Activated T-helper 1 cell treated with anti-CD3 and anti-CD28 coated beads, Interleukin-12 subunit alpha, Interleukin-12 subunit beta, Interleukin-2, Interleukin-4 antibody, amounts not matched to agents 30 ng/mL and 10 ng/mL and 1 ng/mL, durations not matched to agents 14 hours and 24 hours and 36 hours (primary cell): ENCODE results near the gene TBX4. TPM values are rescaled to one million over a fixed set of nuclear protein-coding genes. Genes with fewer than 3 reads are reported as not detected.
A peak's percentile ranks its signal among the peaks of the same experiment; 100 is the strongest.
"Not testable (repeated sequence)": the region's sequence is repeated elsewhere in the genome, so short reads cannot be mapped to it uniquely, and the experiment has no call there.

Source experiments
- DNase-seq: peaks from one replicate; pipeline ENCODE4 v3.0.0; 2021; ENCODE audit warnings: low spot score
- H3K27ac Mint-ChIP-seq: one replicate; pipeline ENCODE4 v1.8.0; 2021; ENCODE audit warnings: mild to moderate bottlenecking, mixed read lengths
- H3K27me3 Mint-ChIP-seq: one replicate; pipeline ENCODE4 v1.8.0; 2022; ENCODE audit warnings: mild to moderate bottlenecking, moderate library complexity, mixed read lengths; ENCODE audit not compliant: insufficient read depth
- H3K36me3 Mint-ChIP-seq: one replicate; pipeline ENCODE4 v1.8.0; 2021; ENCODE audit warnings: low read depth, mixed read lengths
- H3K4me1 Mint-ChIP-seq: one replicate; pipeline ENCODE4 v1.8.0; 2021; ENCODE audit warnings: low read depth, mixed read lengths
- H3K4me3 Mint-ChIP-seq: one replicate; pipeline ENCODE4 v1.8.0; 2021; ENCODE audit warnings: mild to moderate bottlenecking, moderate library complexity, mixed read lengths
- H3K9me3 Mint-ChIP-seq: one replicate; pipeline ENCODE4 v1.8.0; 2021; ENCODE audit warnings: mixed read lengths
- intact Hi-C: fragments of 100-400 bp; cut with micrococcal nuclease; formaldehyde crosslinking; loops from one replicate; pipeline ENCODE4 v1.15.1; 2024
- total RNA-seq: library from RNA; stranded (reverse); gene quantifications from 2 replicates; pipeline ENCODE4 v1.2.3, GENCODE V29; 2022

Gene TBX4
- total RNA-seq, 1 donor from 2014 or later = not detected

GRCh38 chr17:61444075-61444474 is 8.1 kb upstream of the TBX4 start:
- intact Hi-C loops = no loop called here
- Mint-ChIP-seq H3K9me3 (peaks cover 3% of the 10 kb centered on the region), H3K27ac (no peak overlapping the region), H3K4me3 (no peak overlapping the region), H3K36me3 (no peaks in the 10 kb centered on the region), H3K27me3 (peaks cover 33% of the 10 kb centered on the region), H3K4me1 (no peaks in the 10 kb centered on the region)
- DNase-seq = no peak

GRCh38 chr17:61444831-61445230 is 7.4 kb upstream of the TBX4 start:
- Mint-ChIP-seq H3K36me3 (no peaks in the 10 kb centered on the region), H3K27me3 (peaks cover 40% of the 10 kb centered on the region), H3K9me3 (peaks cover 3% of the 10 kb centered on the region), H3K4me1 (no peaks in the 10 kb centered on the region), H3K4me3 (no peak overlapping the region), H3K27ac (no peak overlapping the region)
- no peak for DNase-seq
- intact Hi-C loops = no loop called here

GRCh38 chr17:61447358-61447757 is 4.9 kb upstream of the TBX4 start:
- H3K9me3 Mint-ChIP-seq = no peaks in the 10 kb centered on the region
- no peak for DNase-seq
- intact Hi-C loops = no loop called here

DNA sequence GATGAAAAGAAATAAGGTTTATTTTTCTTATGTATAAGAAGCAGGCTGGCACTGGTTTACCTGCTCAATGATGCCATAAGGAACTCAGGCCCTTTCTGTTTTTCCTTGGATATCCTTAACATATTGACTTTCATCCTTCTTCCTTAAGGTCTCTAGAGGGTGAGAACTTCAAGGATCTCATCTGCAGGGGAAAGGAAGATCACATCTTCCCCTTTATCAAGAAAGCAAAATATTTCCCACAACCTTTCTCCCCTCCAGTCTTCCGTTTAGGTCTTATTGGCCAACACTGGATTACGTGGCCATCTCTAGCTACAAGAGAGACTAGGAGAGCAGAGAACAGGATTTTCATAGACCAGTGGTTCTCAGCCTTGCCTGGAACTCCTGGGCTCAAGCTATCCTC is 4.2 kb upstream of the TBX4 start:
- no peaks in the 10 kb centered on the region for H3K9me3 Mint-ChIP-seq

More at GRCh38 chr17:61447358-61447757, 4.9 kb upstream of the TBX4 start:
- Mint-ChIP-seq H3K27ac (no peak overlapping the region), H3K36me3 (no peaks in the 10 kb centered on the region), H3K27me3 (peaks cover 49% of the 10 kb centered on the region), H3K4me3 (no peak overlapping the region), H3K4me1 (no peaks in the 10 kb centered on the region)

GRCh38 chr17:61449140-61449539 is 3.1 kb upstream of the TBX4 start:
- intact Hi-C loops, H3K4me3 Mint-ChIP-seq, H3K9me3 Mint-ChIP-seq, H3K27ac Mint-ChIP-seq, DNase-seq, H3K36me3 Mint-ChIP-seq, H3K4me1 Mint-ChIP-seq: not testable (repeated sequence)
- H3K27me3 Mint-ChIP-seq = peaks cover 63% of the 10 kb centered on the region

More for the DNA sequence above, 4.2 kb upstream of the TBX4 start:
- intact Hi-C loops = no loop called here
- no peak overlapping the region for H3K4me3 Mint-ChIP-seq
- no peaks in the 10 kb centered on the region for H3K4me1 Mint-ChIP-seq
- peaks cover 53% of the 10 kb centered on the region for H3K27me3 Mint-ChIP-seq
- no peaks in the 10 kb centered on the region for H3K36me3 Mint-ChIP-seq
- DNase-seq = no peak
- H3K27ac Mint-ChIP-seq = no peak overlapping the region

DNA sequence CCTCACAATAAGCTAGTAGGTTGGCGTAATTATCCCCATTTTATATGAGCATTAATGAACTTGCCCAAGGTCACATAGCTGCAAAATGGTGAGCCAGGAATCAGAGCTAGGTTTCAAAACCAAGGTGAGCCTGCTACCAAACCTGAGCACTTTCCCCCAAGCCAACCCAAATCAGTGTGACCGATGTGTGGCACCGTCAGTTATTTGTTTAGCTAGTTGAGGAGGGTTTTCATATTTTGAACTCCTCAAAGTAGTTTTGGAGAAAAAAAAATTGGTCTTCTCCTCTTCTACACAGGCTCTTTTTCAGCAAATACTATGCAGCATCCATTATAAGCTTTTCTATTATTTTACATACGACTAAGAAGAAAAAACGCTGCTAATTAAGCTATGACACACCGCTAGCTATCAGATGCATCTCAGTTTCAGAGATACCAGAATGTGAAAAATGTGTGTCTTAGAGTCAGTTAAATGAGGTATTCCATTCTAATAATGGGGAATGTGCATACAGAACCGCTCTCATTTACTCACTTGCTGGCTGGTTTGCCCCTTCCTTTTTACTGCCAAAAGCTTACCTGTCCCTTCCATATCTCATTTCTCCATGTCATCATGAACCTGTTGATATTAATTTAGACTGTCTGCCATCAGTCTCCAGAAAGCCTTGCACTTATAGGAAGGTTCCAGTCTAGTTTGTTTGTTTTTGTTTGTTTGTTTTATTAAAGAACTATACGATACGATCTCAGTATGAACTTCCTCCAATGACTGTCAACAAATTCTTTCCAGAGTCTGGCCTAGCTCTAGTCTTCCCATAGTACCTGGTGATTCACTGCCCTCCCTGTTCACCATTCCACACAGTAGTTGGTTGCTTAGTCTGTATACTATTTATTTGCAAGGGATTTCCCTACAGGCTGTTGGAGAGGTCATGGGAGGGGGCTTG is 2.2 kb upstream of the TBX4 start:
- Mint-ChIP-seq H3K4me3 (no peak overlapping the region), H3K36me3 (no peaks in the 10 kb centered on the region), H3K27me3 (peaks cover 67% of the 10 kb centered on the region), H3K27ac (no peak overlapping the region), H3K4me1 (peaks cover 6% of the 10 kb centered on the region), H3K9me3 (no peaks in the 10 kb centered on the region)
- intact Hi-C loops = loop anchor here (10.0 kb wide), 2 partner anchors 105 to 445 kb away; no protein-coding TSS in a partner anchor
- DNase-seq = no peak

DNA sequence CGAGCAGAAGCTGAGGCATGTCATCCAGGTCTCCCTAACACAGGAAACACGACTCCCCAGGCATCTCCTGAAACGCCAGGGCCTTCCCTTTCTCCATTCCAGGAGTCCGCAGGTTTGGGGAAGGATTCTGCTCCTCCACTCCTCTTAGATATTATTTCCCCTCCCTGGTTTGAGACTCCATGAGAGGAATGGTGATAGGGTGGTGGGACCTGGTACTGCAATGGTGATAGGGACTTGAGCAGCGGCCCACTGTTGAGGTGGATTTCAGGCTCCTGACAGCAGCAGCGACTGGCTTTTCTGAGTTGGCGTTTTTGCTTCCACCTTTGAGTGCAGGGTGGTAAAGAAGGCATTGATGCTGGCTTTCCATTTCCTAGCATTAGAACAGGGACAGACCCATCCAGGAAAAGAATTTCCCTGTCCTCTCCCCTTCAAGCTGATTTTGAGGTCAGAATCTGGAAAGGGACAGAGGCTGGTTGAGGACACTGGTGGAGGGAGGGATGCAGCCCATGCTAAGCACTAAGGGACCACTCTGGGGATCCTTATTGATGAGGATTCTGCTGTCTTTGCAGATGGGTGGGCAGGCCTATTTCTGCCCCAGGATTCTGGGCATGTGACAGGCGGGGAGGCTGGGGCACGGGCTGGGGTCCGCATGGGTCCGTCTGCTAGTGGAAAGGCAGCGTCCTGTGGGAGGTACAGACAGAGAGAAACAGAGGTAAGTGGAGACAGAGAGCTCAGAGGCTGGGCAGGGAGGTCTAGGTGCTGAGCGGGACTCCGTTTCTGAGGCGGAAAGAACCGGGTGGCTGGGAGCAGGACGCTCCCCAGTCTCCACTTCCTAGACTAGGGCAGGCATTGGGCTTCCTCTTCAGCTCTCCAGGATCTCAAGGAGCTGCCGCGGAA is 1.3 kb upstream of the TBX4 start:
- Mint-ChIP-seq H3K4me3 (no peak overlapping the region), H3K27ac (no peak overlapping the region), H3K9me3 (no peaks in the 10 kb centered on the region), H3K36me3 (no peaks in the 10 kb centered on the region), H3K27me3 (peaks cover 69% of the 10 kb centered on the region), H3K4me1 (peaks cover 6% of the 10 kb centered on the region)
- intact Hi-C loops = loop anchor here (10.0 kb wide), 2 partner anchors 104 to 446 kb away; no protein-coding TSS in a partner anchor
- no peak for DNase-seq

GRCh38 chr17:61451538-61452300 is 503 bp upstream of the TBX4 start:
- Mint-ChIP-seq H3K4me3 (no peak overlapping the region), H3K27me3 (peaks cover 72% of the 10 kb centered on the region), H3K4me1 (peaks cover 6% of the 10 kb centered on the region), H3K36me3 (no peaks in the 10 kb centered on the region), H3K9me3 (no peaks in the 10 kb centered on the region), H3K27ac (no peak overlapping the region)
- DNase-seq = no peak
- intact Hi-C loops = loop anchor here (2.0 to 10.0 kb wide), 3 partner anchors 49 to 447 kb away; no protein-coding TSS in a partner anchor

DNA sequence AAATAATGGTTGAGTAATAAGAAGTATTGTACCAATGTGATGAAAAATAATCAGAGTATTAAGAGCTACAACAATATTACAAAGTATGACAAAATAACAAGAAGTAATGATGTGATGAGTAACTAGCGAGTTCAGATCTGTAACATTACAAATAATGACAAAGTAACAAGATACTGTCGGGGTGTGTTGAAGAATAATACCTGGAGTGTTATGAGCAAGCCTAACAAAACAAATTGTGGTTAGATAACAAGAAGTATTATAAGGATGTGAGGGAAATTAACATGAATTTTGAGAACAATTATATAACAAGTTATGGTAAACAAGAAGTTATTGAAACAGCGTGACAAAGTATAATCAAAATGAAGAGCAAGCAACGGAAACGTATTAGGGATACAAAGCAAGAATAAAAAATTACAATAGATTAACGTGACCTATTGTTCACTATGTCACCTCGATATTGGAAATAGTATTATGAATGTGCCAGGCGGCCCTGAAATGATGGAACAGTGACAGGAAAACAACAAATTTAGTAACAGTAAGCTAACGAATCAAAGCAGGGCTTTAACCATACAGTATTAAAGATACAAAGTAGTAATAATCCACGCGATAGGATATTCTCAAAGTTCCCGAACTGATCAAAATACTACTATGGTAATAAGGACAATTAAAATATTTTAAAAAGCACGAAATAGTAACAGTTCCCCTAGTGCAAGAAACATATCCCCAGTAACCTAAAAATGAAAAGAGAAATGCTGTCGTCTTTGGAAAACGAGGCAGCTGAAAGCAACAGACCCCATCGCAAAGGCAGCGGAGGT is 1.6 kb downstream of the TBX4 start:
- no peak for DNase-seq
- Mint-ChIP-seq H3K4me3 (peak overlapping the region; percentile 20), H3K4me1 (peaks cover 11% of the 10 kb centered on the region), H3K36me3 (peaks cover 4% of the 10 kb centered on the region), H3K27me3 (peaks cover 77% of the 10 kb centered on the region), H3K9me3 (no peaks in the 10 kb centered on the region), H3K27ac (peak overlapping the region; percentile 40)
- intact Hi-C loops = loop anchor here (1.0 to 10.0 kb wide), 4 partner anchors 51 to 449 kb away; no protein-coding TSS in a partner anchor

DNA sequence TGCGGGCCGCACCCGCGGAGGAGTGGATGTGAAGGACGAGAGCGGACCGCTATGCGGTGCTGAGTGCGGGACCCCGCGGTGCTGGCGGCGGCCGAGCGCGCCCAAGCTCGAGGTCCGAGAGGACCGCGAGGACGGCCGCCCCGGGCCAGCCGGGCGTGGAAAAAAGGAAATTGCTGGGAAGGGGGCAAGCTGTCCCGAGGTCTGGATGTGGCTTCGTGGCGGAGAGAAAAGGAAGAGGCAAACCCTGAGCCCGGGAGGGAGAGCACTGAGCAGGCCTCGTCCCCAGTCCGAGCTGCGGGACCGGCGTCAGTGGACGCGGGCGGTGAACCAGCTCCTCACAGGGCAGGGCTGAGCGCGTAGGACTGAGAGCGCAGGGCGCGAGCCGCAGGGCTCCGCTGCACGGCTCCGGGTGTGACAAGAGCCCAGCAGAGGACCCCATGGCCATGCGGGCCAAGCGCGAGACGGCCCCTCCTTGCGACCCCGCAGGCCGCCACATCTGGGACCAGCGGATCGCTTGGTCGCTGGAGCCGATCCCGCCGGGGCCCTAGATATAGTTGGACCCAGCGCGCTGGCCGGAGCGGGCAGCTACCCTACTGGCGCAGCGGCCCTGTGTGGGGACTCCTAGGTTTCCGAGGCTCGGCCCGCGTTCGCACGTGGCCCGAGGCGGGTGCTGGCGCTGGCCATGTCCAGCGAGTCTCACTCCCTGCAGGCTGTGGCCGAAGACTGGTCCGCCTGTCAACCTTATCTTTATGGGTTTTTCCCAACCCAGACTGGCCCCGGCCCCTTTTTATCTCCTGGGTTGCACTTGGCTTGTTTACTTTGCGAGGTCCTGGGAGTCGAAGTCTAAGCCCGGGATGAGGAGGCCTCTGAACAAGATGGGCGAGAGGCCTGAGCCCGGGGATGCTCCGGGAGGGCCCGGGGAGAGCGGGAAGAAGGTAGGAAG is 2.4 kb downstream of the TBX4 start:
- Mint-ChIP-seq H3K4me1 (peaks cover 11% of the 10 kb centered on the region), H3K27ac (peak overlapping the region; percentile 40), H3K36me3 (peaks cover 4% of the 10 kb centered on the region), H3K27me3 (peaks cover 78% of the 10 kb centered on the region), H3K4me3 (peak overlapping the region; percentile 20), H3K9me3 (no peaks in the 10 kb centered on the region)
- no peak for DNase-seq
- intact Hi-C loops = loop anchor here (10.0 kb wide), 2 partner anchors 100 to 450 kb away; no protein-coding TSS in a partner anchor
